Cardiac fibroblast (primary cell): ENCODE data around the gene ESYT2.

Experiments used
- DNase-seq, 2 donors: peaks; one replicate each; pipeline versions ENCODE4 v3.0.0 to v3.0.0-alpha.2; 2010; ENCODE audit warnings: low read depth in 2 of 2
- H3K4me3 ChIP-seq, 2 donors: replicated peaks in 1 of 2; 1 replicate in 1 of 2; 2 replicates in 1 of 2; pipeline ENCODE4 v1.5.1; 2011; ENCODE audit warnings: low read depth in 2 of 2, low read length in 2 of 2, mild to moderate bottlenecking in 2 of 2, moderate library complexity in 1 of 2
- TF ChIP-seq, protein P1 (sequence below): IDR thresholded peaks from one replicate; pipeline ENCODE4 v1.5.1; 2011; ENCODE audit warnings: low read depth, mild to moderate bottlenecking, low read length, inconsistent platforms

Gene ESYT2

DNA sequence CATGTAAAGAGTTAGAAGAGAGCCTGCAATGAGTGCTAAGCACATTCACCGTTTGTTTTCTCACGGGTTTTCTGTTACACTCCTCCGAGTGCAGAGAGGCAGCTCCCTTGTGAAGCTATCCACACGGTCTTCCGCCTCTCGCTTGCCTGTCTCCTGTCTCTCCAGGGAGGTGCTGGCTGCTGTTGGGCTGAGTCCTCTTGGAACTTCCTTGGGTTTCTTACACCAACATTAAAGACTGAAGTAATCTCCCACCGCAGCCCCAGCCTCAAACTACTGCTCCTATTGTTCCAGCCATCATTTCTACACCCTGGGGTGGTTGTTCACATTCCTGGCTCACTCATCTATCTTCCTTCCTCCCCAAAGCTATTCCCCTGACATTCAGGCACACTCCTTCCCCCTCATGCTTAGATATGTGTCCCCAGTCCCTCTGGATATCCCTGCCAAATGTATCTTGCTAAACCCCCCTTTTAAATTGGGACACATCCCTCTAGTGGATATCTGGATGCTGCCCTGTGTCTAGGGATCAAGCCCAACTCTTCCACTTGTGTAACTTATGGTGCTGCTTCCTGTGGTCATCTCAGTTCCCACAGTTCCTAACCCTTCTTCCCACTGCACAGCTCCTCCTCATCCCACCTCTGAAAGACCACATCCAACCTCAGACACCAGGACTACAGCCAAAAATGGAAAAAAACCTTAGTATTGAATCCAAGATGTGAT is 14.1 kb downstream of the ESYT2 start:
- no peak overlapping the region for H3K4me3 ChIP-seq

DNA sequence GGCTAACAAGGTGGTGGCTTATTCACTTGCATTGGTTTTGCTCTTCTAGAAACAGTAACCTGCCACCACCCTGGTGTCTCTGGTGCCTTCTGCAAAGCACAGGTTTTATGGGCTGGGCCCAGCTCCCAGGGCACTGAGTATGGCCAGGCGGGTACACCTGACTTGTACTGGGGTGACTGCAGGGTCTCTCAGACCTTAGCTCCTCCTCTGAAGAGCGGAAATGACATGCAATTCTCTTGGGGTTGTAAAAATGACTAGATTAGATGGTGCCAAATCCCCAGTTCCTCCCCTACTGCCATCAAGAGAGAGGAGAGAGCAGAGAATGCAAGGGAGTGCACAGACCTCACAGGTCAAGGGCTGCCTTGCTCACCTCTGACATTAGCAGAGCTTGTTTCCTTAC is 14.7 kb downstream of the ESYT2 start:
- TF ChIP-seq, protein P1, sequence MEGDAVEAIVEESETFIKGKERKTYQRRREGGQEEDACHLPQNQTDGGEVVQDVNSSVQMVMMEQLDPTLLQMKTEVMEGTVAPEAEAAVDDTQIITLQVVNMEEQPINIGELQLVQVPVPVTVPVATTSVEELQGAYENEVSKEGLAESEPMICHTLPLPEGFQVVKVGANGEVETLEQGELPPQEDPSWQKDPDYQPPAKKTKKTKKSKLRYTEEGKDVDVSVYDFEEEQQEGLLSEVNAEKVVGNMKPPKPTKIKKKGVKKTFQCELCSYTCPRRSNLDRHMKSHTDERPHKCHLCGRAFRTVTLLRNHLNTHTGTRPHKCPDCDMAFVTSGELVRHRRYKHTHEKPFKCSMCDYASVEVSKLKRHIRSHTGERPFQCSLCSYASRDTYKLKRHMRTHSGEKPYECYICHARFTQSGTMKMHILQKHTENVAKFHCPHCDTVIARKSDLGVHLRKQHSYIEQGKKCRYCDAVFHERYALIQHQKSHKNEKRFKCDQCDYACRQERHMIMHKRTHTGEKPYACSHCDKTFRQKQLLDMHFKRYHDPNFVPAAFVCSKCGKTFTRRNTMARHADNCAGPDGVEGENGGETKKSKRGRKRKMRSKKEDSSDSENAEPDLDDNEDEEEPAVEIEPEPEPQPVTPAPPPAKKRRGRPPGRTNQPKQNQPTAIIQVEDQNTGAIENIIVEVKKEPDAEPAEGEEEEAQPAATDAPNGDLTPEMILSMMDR, result no peak
- H3K4me3 ChIP-seq, result no peak overlapping the region
- DNase-seq, result peak; percentile 32 to 35

More for the DNA sequence above, 14.1 kb downstream of the ESYT2 start:
- TF ChIP-seq, protein P1, result no peak
- peak; percentile 63 to 64 for DNase-seq

DNA sequence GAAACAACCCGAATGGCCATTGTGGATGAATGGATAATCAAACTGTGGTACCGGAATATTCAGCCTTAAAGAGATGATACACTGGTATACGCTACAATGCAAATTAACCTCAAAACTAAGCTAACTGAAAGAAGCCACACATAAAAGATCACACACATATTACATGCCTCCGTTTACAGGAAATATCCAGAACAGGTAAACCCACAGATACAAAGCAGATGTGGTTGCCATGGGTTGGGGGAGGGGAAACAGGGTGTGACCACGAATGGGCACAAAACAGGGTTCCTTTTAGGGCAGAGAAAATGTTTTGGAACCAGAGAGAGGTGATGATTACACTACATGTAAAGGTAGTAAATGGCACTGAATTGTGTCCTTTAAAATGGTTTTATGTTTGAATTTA is 16.6 kb downstream of the ESYT2 start:
- H3K4me3 ChIP-seq, result no peak overlapping the region
- DNase-seq, result no peak
- TF ChIP-seq, protein P1, result no peak

DNA sequence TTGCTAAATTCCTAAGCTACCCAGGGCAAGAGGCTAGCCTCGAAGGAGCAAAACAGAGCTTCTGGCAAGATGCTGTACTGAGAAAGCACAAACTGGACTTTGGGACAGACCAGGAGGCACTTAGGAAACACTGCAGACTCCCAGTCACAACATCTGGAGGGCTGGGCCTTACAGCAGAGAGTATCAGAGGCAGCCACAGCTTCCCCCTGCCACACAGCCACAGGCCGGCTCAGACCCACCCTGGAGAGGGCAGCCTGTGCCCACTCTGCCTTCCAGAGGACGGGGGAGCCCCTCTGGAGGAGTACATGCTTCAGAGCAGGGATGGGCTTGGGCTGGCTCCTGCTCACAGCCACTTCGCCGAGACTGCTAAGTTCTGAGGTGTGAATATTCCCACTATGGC is 17.4 kb downstream of the ESYT2 start:
- no peak for DNase-seq
- no peak overlapping the region for H3K4me3 ChIP-seq

DNA sequence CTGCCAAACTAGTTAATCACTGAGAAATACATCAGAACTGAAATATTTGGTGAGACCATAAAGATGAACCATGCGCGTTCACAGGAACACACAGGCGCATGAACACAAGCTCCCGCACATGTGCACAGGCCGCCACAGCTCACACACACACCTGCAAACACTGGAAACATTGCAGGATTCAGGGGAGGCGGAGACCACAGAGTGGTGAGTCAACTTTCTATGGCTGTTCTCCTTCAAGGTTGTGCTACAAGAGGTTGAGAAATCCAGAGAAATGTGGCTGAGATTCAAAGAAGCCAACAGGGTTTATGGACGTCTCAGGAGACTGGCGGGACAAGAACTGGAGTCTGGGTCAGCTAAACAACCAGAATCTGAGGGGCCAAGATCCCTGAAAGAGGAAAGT is 17.8 kb downstream of the ESYT2 start:
- peak; percentile 77 to 85 for DNase-seq
- no peak overlapping the region for H3K4me3 ChIP-seq
- TF ChIP-seq, protein P1, result no peak

More for the DNA sequence above, 17.4 kb downstream of the ESYT2 start:
- TF ChIP-seq, protein P1, result no peak

DNA sequence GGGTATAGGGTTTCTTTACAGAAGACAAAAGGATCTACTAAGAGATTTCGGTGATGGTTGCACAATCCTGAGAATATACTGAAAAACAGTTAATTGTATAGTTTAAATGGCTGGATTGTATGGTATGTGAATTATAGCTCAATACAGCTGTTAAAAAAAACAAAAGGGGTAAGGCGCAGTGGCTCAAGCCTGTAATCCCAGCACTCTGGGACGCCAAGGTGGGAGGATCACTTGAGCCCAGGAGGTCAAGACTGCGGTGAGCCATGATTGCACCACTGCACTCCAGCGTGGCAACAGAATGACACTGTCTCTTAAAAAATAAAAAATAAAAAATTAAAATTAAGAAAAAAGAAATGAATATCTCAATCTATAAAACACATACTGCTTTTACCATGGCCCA is 18.5 kb downstream of the ESYT2 start:
- no peak for DNase-seq
- H3K4me3 ChIP-seq, result no peak overlapping the region
- TF ChIP-seq, protein P1, result no peak

DNA sequence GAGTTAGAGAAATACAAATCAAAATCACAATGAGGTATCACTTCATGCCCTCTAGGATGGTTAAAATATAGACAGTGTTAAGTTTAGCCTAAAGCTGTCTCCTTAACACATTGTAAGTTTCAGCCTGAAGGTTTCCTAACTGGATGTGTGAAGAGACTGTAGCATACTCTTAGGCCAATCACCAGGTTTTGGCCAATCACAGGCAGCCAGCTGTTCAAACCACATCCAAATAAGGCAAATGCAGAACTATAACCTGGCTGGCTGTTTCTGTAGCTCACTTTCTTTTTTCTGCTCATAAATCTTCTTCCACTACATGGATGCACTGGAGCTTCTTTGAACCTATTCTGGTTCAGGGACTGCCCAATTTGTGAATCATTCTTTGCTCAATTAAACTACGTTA is 19.7 kb downstream of the ESYT2 start:
- no peak overlapping the region for H3K4me3 ChIP-seq
- TF ChIP-seq, protein P1, result no peak
- no peak for DNase-seq
